BJ (cell line): Measurements from ENCODE around the gene SMPX. TPM values are rescaled to one million over a fixed set of nuclear protein-coding genes. Genes with fewer than 3 reads are reported as not detected.

ENCODE experiments used
- CTCF ChIA-PET: fragments of 350-600 bp; formaldehyde crosslinking; extraction: SDS; loops from one replicate; lab custom pipeline; 2021; ENCODE audit warnings: antibody characterized with exemption, inconsistent platforms; lab: Yijun Ruan, JAX
- POLR2A ChIA-PET: fragments of 300-600 bp; sonication (Branson Sonifier 250); formaldehyde crosslinking; extraction: SDS; loops from one replicate; lab custom pipeline; 2021; ENCODE audit warnings: antibody characterized with exemption; lab: Charles Lee
- DNase-seq: peaks from one replicate; pipeline ENCODE4 v3.0.0-alpha.2; 2011; ENCODE audit warnings: low read depth
- H3K27me3 ChIP-seq: 2 replicates; pipeline ENCODE4 v1.6.0; 2011; ENCODE audit warnings: low read length; ENCODE audit not compliant: control insufficient read depth, insufficient read depth
- H3K36me3 ChIP-seq: 2 replicates; pipeline ENCODE4 v1.5.1; 2011; ENCODE audit warnings: low read length; ENCODE audit not compliant: control insufficient read depth, insufficient read depth
- H3K4me3 ChIP-seq: 2 replicates; pipeline ENCODE4 v1.5.1; 2011; ENCODE audit warnings: low read depth, mild to moderate bottlenecking, control low read depth, low read length
- CTCF ChIP-seq: IDR thresholded peaks from 2 replicates; pipeline ENCODE4 v1.5.1; 2011; ENCODE audit warnings: low read depth, mild to moderate bottlenecking, control low read depth, inconsistent platforms, low read length, moderate library complexity; ENCODE audit not compliant: insufficient read depth
- polyA plus RNA-seq: library from polyadenylated mRNA; depleted of rRNA; stranded (reverse); fragments of >200 nt; gene quantifications from 2 replicates; pipeline ENCODE4 v1.2.3, GENCODE V29; 2011

The SMPX gene
- polyA plus RNA-seq, 1 experiment: not detected

DNA sequence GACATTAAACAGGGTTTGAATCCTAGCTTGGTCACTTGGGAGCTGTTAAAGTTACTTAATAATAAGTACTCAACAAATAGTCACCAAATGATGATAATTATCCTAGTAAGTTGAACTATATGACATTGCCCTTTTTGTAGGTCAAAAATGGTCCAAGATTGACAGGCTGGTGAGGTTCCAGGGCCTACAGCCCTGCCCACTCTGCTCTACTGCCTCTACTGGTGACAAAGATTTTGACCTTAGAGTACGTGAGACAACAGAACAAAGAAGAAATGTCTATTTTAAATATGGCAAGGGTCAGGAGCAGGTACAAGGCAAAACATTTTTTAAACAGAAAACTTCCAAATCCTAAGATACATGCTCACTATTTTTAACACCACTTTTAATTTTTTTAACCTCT, 572 bp upstream of the SMPX start:
- no peak overlapping the region for H3K4me3 ChIP-seq
- DNase-seq: no peak
- no peaks in the 10 kb centered on the region for H3K27me3 ChIP-seq
- POLR2A ChIA-PET: no interaction called here
- H3K36me3 ChIP-seq: no peaks in the 10 kb centered on the region
- CTCF ChIA-PET: interaction anchor here (1.5 kb wide), 1 partner anchor 13 kb away, joined by 5 read pairs; no protein-coding TSS in a partner anchor
- no peak for TF ChIP-seq CTCF

GRCh38 chrX:21756785-21757529, 959 bp downstream of the SMPX start:
- no peak overlapping the region for H3K4me3 ChIP-seq
- CTCF ChIA-PET: interaction anchor here (0.5 to 1.6 kb wide), 2 partner anchors 11 to 579 kb away, joined by 3 to 4 read pairs; no protein-coding TSS in a partner anchor
- no peaks in the 10 kb centered on the region for H3K36me3 ChIP-seq
- POLR2A ChIA-PET: no interaction called here
- no peaks in the 10 kb centered on the region for H3K27me3 ChIP-seq
- no peak for TF ChIP-seq CTCF
- DNase-seq: no peak

- no peaks in the 10 kb centered on the region for H3K27me3 ChIP-seq
- TF ChIP-seq CTCF: no peak
- ChIA-PET CTCF (interaction anchor here (1.8 kb wide), 1 partner anchor 1220 kb away, joined by 9 read pairs; no protein-coding TSS in a partner anchor), POLR2A (no interaction called here)
- DNase-seq: no peak
- H3K36me3 ChIP-seq: no peaks in the 10 kb centered on the region
- H3K4me3 ChIP-seq: no peak overlapping the region
Measured at GRCh38 chrX:21749924-21750323, 8.0 kb downstream of the SMPX start.

GRCh38 chrX:21748235-21748634, 9.7 kb downstream of the SMPX start:
- CTCF ChIA-PET: interaction anchor here (1.8 kb wide), 1 partner anchor 1218 kb away, joined by 9 read pairs; no protein-coding TSS in a partner anchor

More at GRCh38 chrX:21748235-21748634, 9.7 kb downstream of the SMPX start:
- no peak for TF ChIP-seq CTCF
- no peak for DNase-seq
- no peaks in the 10 kb centered on the region for H3K27me3 ChIP-seq
- H3K36me3 ChIP-seq: no peaks in the 10 kb centered on the region
- POLR2A ChIA-PET: no interaction called here
- no peak overlapping the region for H3K4me3 ChIP-seq
